GOT3 (cell line): ENCODE measurements around the gene ACOX3.

ENCODE experiments used
- DNase-seq: peaks from one replicate; lab custom pipeline; 2025; ENCODE audit warnings: mixed read lengths; lab: John Stamatoyannopoulos, UW

The ACOX3 gene

GRCh38 chr4:8404791-8405515 lies 35.6 kb downstream of the ACOX3 start:
- no peak for DNase-seq

GRCh38 chr4:8403976-8404375 lies 36.5 kb downstream of the ACOX3 start:
- DNase-seq = no peak

- DNase-seq = peak; percentile 44
Measured at GRCh38 chr4:8403173-8403753, 37.3 kb downstream of the ACOX3 start.

- no peak for DNase-seq
Measured at GRCh38 chr4:8402640-8403039, 37.9 kb downstream of the ACOX3 start.

GRCh38 chr4:8402181-8402597 lies 38.3 kb downstream of the ACOX3 start:
- DNase-seq = no peak

- no peak for DNase-seq
Measured at GRCh38 chr4:8401665-8402064, 38.9 kb downstream of the ACOX3 start.

- no peak for DNase-seq
Measured at GRCh38 chr4:8400632-8401325, 39.7 kb downstream of the ACOX3 start.

GRCh38 chr4:8399298-8399697 lies 41.2 kb downstream of the ACOX3 start:
- DNase-seq = no peak

GRCh38 chr4:8398347-8398746 lies 42.2 kb downstream of the ACOX3 start:
- DNase-seq = no peak

GRCh38 chr4:8396762-8397406 lies 43.6 kb downstream of the ACOX3 start:
- no peak for DNase-seq

GRCh38 chr4:8395504-8396296 lies 44.8 kb downstream of the ACOX3 start:
- no peak for DNase-seq

- no peak for DNase-seq
Measured at GRCh38 chr4:8394806-8395205, 45.7 kb downstream of the ACOX3 start.

GRCh38 chr4:8394061-8394519 lies 46.4 kb downstream of the ACOX3 start:
- no peak for DNase-seq

GRCh38 chr4:8393593-8394038 lies 46.9 kb downstream of the ACOX3 start:
- peak; percentile 61 for DNase-seq

- DNase-seq = no peak
Measured at GRCh38 chr4:8392591-8393190, 47.8 kb downstream of the ACOX3 start.

- DNase-seq = no peak
Measured at GRCh38 chr4:8391972-8392371, 48.6 kb downstream of the ACOX3 start.

GRCh38 chr4:8391071-8391470 lies 49.5 kb downstream of the ACOX3 start:
- no peak for DNase-seq

- no peak for DNase-seq
Measured at GRCh38 chr4:8390577-8390976, 49.9 kb downstream of the ACOX3 start.

GRCh38 chr4:8388528-8388870 lies 52.0 kb downstream of the ACOX3 start:
- no peak for DNase-seq

GRCh38 chr4:8387615-8388527 lies 52.7 kb downstream of the ACOX3 start:
- no peak for DNase-seq
